Measurements from ENCODE around the gene LRRC59. TPM values are rescaled to one million over a fixed set of nuclear protein-coding genes. Genes with fewer than 3 reads are reported as not detected.
A peak's percentile ranks its signal among the peaks of the same experiment; 100 is the strongest.

LRRC59 gene
- total and polyA plus RNA-seq, 2 of the 13 experiments (the other 11 are each of a cell fraction or from before 2014, with no cell fraction given), result 87.3 to 222 TPM

DNA sequence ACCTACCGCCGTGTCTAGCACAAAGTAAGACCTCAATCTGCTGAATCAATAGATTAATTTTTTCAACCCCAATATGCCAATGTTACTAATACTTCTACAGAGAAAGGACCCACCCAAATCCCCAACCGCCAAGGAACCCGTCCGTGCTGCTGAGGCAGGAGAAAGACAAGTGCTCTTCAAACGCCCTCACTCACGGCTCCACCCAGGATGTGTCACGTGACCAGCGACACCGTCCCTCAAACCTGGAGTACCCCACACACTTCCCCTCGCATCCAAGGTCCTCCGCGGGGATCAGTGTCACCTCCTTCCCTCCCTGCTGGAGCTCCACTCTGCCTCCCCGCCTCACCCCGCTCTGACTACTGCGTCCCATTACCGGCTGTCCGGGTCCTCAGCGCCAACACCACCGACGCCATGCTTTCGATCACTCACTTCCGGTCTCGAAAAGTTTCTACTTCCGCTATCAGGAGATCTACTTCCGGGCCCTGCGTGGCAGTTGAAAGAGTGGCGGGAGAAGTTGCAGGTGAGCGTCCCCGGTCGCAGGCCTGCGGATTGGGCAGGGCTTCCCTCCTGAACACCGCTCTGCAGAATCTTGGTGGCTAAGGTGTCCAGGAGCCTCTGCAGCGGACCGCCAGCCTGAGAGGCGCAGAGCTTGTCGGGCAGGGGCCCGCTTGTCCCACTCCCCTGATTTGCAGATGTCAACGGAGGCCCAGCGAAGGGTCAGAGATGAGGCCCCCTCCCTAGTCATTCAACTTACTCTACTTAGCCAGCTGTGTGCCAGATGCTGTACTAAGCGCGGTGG, 24.4 kb downstream of the LRRC59 start, which contains the start of the genes EME1 and MRPL27 (continued):
- TF ChIP-seq, protein P1, sequence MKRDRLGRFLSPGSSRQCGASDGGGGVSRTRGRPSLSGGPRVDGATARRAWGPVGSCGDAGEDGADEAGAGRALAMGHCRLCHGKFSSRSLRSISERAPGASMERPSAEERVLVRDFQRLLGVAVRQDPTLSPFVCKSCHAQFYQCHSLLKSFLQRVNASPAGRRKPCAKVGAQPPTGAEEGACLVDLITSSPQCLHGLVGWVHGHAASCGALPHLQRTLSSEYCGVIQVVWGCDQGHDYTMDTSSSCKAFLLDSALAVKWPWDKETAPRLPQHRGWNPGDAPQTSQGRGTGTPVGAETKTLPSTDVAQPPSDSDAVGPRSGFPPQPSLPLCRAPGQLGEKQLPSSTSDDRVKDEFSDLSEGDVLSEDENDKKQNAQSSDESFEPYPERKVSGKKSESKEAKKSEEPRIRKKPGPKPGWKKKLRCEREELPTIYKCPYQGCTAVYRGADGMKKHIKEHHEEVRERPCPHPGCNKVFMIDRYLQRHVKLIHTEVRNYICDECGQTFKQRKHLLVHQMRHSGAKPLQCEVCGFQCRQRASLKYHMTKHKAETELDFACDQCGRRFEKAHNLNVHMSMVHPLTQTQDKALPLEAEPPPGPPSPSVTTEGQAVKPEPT (CRISPR knock-in tag; IDR thresholded peaks at IDR 0.05; ENCODE audit: low read depth), result peak; percentile 93
- TF ChIP-seq, protein P2, sequence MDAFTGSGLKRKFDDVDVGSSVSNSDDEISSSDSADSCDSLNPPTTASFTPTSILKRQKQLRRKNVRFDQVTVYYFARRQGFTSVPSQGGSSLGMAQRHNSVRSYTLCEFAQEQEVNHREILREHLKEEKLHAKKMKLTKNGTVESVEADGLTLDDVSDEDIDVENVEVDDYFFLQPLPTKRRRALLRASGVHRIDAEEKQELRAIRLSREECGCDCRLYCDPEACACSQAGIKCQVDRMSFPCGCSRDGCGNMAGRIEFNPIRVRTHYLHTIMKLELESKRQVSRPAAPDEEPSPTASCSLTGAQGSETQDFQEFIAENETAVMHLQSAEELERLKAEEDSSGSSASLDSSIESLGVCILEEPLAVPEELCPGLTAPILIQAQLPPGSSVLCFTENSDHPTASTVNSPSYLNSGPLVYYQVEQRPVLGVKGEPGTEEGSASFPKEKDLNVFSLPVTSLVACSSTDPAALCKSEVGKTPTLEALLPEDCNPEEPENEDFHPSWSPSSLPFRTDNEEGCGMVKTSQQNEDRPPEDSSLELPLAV (CRISPR knock-in tag; conservative IDR thresholded peaks at IDR 0.05; ENCODE audit: low read depth), result no peak
- TF ChIP-seq, protein P3, sequence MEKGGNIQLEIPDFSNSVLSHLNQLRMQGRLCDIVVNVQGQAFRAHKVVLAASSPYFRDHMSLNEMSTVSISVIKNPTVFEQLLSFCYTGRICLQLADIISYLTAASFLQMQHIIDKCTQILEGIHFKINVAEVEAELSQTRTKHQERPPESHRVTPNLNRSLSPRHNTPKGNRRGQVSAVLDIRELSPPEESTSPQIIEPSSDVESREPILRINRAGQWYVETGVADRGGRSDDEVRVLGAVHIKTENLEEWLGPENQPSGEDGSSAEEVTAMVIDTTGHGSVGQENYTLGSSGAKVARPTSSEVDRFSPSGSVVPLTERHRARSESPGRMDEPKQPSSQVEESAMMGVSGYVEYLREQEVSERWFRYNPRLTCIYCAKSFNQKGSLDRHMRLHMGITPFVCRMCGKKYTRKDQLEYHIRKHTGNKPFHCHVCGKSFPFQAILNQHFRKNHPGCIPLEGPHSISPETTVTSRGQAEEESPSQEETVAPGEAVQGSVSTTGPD (CRISPR knock-in tag; IDR thresholded peaks at IDR 0.05), result no peak
- TF ChIP-seq, protein P4, sequence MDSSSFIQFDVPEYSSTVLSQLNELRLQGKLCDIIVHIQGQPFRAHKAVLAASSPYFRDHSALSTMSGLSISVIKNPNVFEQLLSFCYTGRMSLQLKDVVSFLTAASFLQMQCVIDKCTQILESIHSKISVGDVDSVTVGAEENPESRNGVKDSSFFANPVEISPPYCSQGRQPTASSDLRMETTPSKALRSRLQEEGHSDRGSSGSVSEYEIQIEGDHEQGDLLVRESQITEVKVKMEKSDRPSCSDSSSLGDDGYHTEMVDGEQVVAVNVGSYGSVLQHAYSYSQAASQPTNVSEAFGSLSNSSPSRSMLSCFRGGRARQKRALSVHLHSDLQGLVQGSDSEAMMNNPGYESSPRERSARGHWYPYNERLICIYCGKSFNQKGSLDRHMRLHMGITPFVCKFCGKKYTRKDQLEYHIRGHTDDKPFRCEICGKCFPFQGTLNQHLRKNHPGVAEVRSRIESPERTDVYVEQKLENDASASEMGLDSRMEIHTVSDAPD (CRISPR knock-in tag; IDR thresholded peaks at IDR 0.05), result peak; percentile 82; the same call in 1 of the 2 replicates
- TF ChIP-seq, protein P5, sequence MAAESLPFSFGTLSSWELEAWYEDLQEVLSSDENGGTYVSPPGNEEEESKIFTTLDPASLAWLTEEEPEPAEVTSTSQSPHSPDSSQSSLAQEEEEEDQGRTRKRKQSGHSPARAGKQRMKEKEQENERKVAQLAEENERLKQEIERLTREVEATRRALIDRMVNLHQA (CRISPR knock-in tag; IDR thresholded peaks at IDR 0.05), result no peak
- no peak for TF ChIP-seq TCF12 (IDR thresholded peaks at IDR 0.05)
- peak; percentile 62; the same call in 1 of the 2 replicates for TF ChIP-seq TCF12 (CRISPR knock-in tag; IDR thresholded peaks at IDR 0.05)
- peak; percentile 99 for TF ChIP-seq SIN3B (IDR thresholded peaks at IDR 0.05; ENCODE audit: low read length)
- peak; percentile 98 for TF ChIP-seq MXI1 (IDR thresholded peaks at IDR 0.05; ENCODE audit: borderline replicate concordance, low read depth, low read length)
- TF ChIP-seq ARNTL (CRISPR knock-in tag; IDR thresholded peaks at IDR 0.05), result peak; percentile 91
- TF ChIP-seq TOE1 (CRISPR knock-in tag; IDR thresholded peaks at IDR 0.05), result no peak
- peak; percentile 50; the same call in 1 of the 2 replicates for TF ChIP-seq NR2F2 (IDR thresholded peaks at IDR 0.05; ENCODE audit: borderline replicate concordance, low read depth)
- TF ChIP-seq CCDC6 (CRISPR knock-in tag; IDR thresholded peaks at IDR 0.05), result peak; percentile 97; the same call in 1 of the 2 replicates
- TF ChIP-seq SMAD1 (CRISPR knock-in tag; IDR thresholded peaks at IDR 0.05; ENCODE audit: borderline replicate concordance, low read depth), result no peak; the same call in 1 of the 2 replicates
- TF ChIP-seq RBM22 (optimal IDR thresholded peaks at IDR 0.05; ENCODE audit: low read length), result peak; percentile 47
- peak; percentile 79; the same call in 1 of the 2 replicates for TF ChIP-seq ZNF446 (CRISPR knock-in tag; IDR thresholded peaks at IDR 0.05)
- no peak for TF ChIP-seq HHEX (CRISPR knock-in tag; IDR thresholded peaks at IDR 0.05)
- peak; percentile 71 for TF ChIP-seq SP4 (CRISPR knock-in tag; IDR thresholded peaks at IDR 0.05)
- TF ChIP-seq REXO4 (CRISPR knock-in tag; IDR thresholded peaks at IDR 0.05; ENCODE audit: borderline replicate concordance), result no peak
- peak; percentile 93 for TF ChIP-seq ZBTB38 (CRISPR knock-in tag; IDR thresholded peaks at IDR 0.05)

All from HepG2 (cell line).